Activated CD8-positive, alpha-beta memory T cell treated with anti-CD3 and anti-CD28 coated beads, Interleukin-2, amount 50 U/mL, for 4 hours (primary cell): ENCODE measurements around the gene GPC6.

ENCODE experiments used
- DNase-seq: peaks from one replicate; pipeline ENCODE4 v3.0.0-alpha.2; 2020

Gene GPC6

GRCh38 chr13:94408314-94409036, 1181.9 kb downstream of the GPC6 start:
- no peak for DNase-seq

- DNase-seq = no peak
These were observed 1185.1 kb downstream of the GPC6 start for GRCh38 chr13:94411747-94412146.

DNA sequence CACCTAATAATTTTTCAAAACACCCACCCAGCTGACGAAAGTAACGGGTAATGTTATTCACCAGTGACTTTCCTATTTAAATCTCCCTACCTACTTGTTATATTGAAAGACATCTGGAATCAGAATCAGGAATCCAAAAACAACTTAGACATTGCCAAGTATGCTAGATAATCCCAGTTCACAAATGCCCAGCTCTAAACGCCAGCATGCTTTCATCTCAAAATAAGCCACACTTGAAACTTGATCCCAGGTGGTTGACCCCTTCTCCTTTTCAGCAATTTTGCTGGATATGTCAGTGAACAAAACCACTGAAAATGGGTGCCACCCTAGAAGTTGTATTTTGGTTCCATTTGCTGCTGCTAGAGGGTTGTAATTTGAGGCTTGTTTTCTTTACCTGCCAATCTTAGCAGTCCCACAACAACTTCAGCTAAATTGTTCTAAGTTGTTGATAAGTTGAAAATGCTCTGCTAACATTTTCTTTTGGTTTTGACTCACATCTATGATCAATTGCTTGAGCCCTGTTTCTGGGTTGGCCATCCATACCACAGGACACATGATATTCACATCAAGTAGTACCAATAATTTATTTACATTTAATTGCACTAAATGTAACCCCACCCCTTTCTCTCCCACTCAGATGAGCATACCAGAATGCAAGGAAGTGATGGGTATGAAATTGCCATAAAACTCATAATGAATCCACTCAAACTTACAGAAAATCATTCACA, 1186.4 kb downstream of the GPC6 start:
- no peak for DNase-seq

GRCh38 chr13:94413598-94413944, 1187.0 kb downstream of the GPC6 start:
- DNase-seq = no peak

GRCh38 chr13:94414141-94414540, 1187.5 kb downstream of the GPC6 start:
- DNase-seq = no peak

DNA sequence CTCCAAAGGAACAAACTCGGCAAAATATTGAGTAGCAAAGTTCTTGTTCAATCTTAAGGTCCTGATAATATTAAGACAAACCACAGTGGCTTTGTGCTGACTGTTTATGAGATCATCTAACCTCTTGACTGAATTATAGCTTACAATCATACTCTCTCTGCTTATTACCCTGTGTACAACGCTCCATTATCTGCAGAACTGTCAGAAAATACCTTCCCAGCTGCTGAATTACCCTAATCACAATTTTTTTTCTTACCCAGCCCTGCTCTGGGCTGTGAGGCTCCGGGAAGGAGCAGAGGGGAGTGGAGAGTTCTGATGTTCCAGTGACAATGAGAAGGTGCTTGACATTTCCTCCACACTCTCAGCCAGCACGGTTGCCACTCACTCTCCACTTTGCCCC, 1188.1 kb downstream of the GPC6 start:
- DNase-seq = no peak

- DNase-seq = no peak
These were observed 1189.1 kb downstream of the GPC6 start for GRCh38 chr13:94415500-94416237.

GRCh38 chr13:94416454-94417080, 1190.0 kb downstream of the GPC6 start:
- DNase-seq = no peak

DNA sequence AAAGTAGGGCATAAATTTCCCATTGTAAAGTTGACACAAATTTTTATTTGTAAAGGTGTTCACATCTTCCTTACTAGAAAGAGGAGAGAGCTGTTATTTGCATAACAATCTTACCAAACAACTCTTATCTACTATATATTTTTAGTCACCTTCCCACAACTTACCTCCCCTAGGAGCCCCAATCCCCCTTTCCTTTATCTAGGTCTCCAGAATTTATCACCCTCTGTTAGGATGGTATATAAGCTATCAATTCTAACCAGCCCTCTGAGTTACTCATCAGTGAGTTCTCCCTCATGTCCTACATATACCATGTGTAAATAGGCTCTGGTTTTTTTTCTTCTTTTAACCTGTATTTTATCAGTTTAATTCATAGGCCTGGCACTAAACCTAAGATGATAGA, 1190.7 kb downstream of the GPC6 start:
- no peak for DNase-seq

GRCh38 chr13:94419304-94419924, 1192.8 kb downstream of the GPC6 start:
- peak; percentile 36 for DNase-seq

DNA sequence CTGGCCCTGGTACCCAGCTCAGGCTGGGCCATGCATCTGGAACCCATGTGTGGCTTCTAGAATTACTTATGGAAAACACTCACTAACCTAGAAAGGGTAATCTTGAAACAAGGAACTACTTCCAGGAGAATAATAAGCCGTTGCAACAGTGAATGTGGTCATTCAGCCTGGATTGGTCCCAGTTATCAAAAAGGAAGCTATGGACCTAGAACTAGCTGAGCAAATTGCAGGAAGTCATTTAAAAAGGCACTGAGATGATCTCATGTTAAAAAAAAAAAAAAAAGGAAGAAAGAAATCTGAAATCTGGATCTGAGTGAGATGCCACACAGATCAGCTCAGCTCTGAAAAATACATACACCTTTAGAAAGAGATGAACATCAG, 1193.3 kb downstream of the GPC6 start:
- DNase-seq = no peak

DNA sequence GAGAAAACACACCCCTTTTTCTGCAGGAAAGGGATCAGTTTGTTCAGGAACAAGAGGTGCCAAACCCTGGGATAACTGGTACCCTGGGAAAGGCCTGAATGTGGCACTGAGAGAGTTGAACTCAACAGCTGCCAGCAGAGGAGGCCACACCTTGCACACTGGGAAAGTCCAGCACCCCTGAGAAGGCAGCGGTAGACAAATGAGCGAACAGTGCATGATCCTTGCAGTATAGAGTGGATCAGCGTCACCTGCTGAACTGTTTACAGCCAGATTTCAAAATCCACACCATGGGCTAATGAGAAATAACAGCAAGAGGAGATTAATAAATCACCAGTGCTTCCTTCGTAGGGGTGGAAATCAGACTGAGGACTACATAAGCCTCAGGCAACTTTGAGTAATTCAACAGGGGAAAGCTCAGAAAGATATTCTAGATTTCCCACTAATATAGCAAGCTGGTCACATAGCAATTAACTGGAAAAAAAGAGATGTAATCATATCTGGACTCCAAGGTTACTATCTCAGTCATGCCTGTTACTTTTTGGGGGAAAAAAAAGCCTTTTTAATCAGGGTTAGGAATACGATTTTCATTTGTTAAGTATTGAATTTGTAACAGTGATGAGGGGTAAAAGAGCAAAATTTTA, 1200.8 kb downstream of the GPC6 start:
- DNase-seq = no peak

DNA sequence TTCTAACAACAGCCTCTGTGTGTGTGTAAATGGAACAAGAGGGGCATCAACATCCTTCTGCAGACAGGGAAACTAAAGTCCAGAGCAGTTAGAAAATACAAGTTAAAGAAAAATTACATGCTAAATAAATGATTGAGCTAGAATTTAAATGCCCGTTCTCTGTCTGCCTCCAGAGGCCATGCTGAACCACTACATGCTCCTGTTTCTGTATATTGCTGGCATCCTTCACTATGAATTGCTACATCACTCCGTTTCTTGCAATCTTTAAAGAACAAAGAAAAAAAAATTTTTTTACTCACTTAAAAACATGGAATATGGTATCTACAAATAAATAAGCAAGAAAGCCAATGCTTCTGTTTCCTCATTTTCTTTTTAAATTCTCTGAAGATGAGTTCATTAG, 1205.0 kb downstream of the GPC6 start:
- no peak for DNase-seq

GRCh38 chr13:94431987-94432386, 1205.4 kb downstream of the GPC6 start:
- DNase-seq = no peak

DNA sequence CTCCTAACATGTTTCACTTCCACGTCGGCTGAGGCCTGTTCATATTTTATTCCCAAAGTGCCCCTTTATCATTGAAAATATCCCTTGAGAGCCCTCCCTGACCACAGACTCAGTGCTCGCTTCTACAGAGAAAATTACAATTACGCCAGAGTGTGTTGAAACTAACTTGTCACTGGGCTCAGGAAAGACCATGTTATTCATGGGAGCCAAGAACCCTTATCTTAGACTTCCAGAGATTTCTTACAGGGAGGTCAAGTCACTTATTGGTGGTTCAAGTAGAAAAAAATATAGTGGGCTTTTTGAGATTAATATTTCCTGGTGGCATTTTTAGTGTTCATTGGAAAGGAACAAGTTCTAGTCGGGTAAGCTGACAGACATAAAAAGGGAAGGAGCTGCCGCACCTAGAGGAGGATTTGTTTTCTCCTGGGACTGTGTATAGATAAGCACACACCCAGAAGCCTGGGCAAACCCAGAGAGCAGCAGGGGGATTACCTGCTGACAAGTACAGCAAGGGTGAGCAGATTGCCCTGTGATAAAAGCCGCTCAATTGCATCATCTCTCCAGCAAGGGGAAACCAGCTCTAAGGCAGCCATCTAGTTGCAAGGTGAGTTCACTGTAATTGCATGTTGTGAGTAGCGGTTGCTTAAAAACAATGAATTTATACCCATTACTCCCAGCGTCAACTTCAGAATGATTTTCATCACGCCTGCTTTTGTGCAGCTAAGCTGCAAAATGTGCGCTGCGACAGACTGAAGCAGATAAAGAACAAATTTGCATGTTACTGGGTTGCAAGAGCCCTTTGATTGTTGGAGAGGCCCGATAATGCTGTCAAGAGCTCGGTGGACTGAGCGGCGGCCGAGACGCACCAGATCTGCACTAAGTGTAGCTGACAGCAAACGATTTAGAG, 1206.7 kb downstream of the GPC6 start:
- DNase-seq = no peak

DNA sequence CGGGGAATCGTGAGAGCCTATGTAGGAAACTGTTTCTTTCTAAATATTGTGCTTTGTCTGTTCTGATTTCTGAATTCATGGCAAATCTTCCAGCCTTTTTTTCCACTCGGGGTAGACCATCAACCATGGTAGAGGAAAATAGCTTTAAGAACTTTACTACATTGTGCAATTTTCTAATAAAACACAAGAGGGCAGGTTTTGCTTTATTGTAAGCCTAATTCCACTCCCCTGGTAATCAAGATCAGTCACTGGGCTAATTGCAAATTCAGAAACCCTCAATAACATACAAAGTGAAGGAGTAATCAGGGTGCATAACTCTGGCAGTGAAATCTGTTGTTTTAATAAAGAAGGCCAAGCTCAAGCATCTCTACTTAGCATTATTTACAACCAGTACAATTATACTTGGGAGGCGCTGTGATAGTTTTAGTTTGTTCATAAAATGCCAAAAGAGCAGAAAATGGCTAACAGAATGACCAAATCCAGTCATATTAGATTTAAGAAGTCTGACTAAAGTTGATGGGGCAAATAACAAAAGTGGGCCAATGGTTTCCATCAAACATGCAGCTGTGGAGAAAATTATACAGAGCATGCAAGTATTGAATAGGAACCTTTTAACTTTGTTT, 1209.1 kb downstream of the GPC6 start:
- DNase-seq = no peak

DNA sequence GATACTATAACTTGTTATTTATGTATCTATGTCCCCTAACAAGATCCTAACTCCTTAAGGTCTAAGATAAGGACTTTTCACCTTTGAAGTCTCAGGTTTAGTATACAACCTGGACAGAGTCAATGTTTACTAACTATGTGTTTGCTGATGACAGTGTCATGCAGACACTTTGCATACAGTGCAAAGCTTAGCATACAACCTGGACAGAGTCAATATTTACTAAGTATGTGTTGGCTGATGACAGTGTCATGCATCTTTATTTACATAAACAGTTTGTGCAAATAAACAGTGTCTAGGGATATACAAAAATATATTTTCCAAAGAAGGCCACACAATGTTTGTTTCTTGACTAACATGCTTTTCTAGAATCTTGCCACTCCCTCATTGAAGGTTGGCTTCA, 1218.2 kb downstream of the GPC6 start:
- DNase-seq = no peak

- DNase-seq = no peak
These were observed 1227.7 kb downstream of the GPC6 start for GRCh38 chr13:94454334-94454733.

DNA sequence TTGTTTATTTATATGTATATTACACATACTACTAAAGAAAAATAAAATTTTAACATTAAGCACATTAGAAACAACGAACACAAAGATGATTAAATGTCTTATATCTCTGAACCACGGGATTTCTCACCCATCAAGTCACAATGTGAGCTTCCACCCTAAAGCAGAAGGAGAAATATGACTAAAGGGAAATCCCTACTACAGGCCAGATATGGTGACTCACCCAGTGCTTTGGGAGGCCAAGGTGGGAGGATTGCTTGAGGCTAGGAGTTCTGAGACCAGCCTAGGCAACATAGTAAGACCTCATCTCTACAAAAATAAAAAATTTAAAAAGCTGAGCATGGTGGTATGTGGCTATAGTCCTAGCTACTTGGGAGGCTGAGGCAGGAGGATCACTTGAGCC, 1228.3 kb downstream of the GPC6 start:
- no peak for DNase-seq

GRCh38 chr13:94455414-94455813, 1228.8 kb downstream of the GPC6 start:
- DNase-seq = no peak
